ENCODE results near the gene OR52I2.

DNA sequence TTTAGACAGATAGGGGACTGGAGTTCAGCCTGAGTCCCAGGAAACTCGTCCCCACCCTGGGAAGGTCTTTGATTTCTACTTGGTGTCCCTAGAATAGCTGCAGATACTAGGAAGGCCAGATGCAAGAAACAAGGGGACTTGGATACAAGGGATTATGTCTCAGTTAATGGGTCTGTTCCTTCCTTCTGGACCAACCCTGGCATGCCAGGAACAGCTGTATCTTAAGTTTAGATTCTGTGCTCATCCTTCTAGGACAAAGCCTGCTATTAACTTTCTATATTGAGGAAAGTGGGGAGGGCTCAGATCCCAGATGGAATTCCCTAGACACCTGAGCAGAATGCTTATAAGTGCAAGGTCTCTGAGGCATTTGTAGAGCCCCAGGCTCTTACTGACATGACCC lies 40.5 kb upstream of the OR52I2 start:
- TF ChIP-seq, protein P1, sequence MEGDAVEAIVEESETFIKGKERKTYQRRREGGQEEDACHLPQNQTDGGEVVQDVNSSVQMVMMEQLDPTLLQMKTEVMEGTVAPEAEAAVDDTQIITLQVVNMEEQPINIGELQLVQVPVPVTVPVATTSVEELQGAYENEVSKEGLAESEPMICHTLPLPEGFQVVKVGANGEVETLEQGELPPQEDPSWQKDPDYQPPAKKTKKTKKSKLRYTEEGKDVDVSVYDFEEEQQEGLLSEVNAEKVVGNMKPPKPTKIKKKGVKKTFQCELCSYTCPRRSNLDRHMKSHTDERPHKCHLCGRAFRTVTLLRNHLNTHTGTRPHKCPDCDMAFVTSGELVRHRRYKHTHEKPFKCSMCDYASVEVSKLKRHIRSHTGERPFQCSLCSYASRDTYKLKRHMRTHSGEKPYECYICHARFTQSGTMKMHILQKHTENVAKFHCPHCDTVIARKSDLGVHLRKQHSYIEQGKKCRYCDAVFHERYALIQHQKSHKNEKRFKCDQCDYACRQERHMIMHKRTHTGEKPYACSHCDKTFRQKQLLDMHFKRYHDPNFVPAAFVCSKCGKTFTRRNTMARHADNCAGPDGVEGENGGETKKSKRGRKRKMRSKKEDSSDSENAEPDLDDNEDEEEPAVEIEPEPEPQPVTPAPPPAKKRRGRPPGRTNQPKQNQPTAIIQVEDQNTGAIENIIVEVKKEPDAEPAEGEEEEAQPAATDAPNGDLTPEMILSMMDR (IDR thresholded peaks at IDR 0.05), result no peak
- no peak for TF ChIP-seq RFX5 (IDR thresholded peaks at IDR 0.05; ENCODE audit: low read length)
- TF ChIP-seq, protein P2, sequence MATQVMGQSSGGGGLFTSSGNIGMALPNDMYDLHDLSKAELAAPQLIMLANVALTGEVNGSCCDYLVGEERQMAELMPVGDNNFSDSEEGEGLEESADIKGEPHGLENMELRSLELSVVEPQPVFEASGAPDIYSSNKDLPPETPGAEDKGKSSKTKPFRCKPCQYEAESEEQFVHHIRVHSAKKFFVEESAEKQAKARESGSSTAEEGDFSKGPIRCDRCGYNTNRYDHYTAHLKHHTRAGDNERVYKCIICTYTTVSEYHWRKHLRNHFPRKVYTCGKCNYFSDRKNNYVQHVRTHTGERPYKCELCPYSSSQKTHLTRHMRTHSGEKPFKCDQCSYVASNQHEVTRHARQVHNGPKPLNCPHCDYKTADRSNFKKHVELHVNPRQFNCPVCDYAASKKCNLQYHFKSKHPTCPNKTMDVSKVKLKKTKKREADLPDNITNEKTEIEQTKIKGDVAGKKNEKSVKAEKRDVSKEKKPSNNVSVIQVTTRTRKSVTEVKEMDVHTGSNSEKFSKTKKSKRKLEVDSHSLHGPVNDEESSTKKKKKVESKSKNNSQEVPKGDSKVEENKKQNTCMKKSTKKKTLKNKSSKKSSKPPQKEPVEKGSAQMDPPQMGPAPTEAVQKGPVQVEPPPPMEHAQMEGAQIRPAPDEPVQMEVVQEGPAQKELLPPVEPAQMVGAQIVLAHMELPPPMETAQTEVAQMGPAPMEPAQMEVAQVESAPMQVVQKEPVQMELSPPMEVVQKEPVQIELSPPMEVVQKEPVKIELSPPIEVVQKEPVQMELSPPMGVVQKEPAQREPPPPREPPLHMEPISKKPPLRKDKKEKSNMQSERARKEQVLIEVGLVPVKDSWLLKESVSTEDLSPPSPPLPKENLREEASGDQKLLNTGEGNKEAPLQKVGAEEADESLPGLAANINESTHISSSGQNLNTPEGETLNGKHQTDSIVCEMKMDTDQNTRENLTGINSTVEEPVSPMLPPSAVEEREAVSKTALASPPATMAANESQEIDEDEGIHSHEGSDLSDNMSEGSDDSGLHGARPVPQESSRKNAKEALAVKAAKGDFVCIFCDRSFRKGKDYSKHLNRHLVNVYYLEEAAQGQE (IDR thresholded peaks at IDR 0.05; ENCODE audit: low read depth, low read length), result no peak
- no peak for TF ChIP-seq TEAD4 (IDR thresholded peaks at IDR 0.05; ENCODE audit: borderline replicate concordance, insufficient read depth)
- TF ChIP-seq, protein P3, sequence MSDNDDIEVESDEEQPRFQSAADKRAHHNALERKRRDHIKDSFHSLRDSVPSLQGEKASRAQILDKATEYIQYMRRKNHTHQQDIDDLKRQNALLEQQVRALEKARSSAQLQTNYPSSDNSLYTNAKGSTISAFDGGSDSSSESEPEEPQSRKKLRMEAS (IDR thresholded peaks at IDR 0.05; ENCODE audit: low read depth), result no peak

All from SK-N-SH (cell line).